Stimulated activated CD4-positive, alpha-beta T cell treated with anti-CD3 and anti-CD28 coated beads, Interleukin-1b, Interleukin-23, amount 100 ng/mL, for 1 hour (primary cell): ENCODE results near the gene SLCO6A1.
"Not testable (repeated sequence)": the region's sequence is repeated elsewhere in the genome, so short reads cannot be mapped to it uniquely, and the experiment has no call there.

ENCODE experiments used
- DNase-seq, 2 donors: peaks; one replicate each; pipeline ENCODE4 v3.0.0-alpha.2; 2020; ENCODE audit warnings: low read depth in 2 of 2

SLCO6A1 gene

DNA sequence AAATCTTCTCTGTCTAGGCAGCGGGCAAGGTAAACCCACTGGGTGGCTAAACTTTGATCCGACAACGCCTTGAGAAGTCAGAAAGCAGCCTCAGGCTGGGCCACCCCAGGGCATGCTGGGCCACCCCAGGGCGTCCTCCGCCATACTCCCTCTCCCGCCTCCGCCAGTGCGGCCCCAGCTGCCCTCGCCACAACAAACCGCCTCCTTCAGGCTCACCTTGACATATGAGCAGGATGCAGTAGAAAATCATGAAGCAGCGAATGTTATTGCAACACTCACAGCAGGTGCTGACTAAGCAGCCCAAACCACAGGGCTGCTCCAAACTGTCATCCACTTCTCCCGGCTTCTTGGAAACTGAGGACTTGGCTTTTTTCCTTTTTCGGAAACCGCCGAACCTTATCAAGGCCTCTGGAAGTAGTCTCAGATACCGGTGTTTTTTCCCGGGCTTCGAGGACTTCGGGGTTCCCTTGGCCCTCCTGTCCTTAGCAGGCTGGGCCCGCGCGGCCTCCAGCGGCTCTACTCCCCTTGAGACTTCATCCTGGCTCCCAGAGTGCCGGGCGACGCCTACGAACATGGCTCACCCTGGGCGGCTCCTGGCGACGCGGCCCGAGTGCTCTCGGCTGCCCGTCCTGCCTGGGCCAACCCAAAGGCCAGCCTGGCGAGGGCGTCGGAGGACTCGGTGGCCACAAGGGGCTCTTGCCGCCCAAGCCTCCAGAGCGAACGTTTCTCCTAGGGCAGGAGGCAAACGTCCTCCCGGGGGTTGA is at the start of gene SLCO6A1:
Gene SLCO6A1, minus strand, starts transcription at position 731 of the 764 bp plus-strand sequence. Its CDS starts 157 bp downstream, at position 574.
- DNase-seq: no peak

GRCh38 chr5:102547141-102548035 is 48.6 kb upstream of the SLCO6A1 start:
- DNase-seq: no peak

DNA sequence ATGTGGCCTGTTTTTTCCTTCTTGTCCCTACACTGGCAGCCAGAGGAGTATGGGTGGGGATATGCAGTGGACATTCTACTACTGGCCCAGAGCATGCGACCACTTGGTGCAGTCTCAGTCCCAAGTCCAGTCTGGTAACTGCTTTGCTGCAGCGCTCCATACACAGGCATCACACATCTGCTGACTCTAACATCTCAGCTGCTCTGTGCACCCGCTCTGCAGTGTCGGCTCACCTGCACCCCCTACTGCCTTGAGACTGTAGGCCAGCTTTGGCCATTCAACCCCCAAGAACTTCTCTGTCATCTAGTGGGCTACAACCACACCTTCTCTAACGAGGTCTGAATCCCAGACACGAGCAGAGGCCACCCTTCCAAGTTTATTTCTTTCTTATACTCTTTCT is 46.4 kb upstream of the SLCO6A1 start:
- DNase-seq: no peak

DNA sequence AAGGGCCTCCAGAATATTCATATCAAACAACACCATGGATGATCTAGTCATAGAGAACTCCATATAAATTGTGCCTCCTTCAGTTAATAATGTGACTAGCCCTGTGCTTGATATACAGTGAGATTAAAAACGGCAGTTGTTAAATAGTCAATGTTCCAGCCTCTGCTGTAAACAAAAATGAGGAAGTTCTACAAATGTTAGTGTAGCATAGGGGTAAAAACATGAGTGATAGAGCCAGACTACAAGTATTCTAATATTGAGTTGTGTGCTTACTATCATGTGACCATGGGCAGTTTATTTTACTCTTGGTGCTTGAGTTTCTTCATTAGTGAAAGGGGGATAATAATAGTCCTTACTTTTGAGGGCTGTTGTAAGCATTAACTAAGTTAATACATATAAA is 43.3 kb upstream of the SLCO6A1 start:
- no peak for DNase-seq

DNA sequence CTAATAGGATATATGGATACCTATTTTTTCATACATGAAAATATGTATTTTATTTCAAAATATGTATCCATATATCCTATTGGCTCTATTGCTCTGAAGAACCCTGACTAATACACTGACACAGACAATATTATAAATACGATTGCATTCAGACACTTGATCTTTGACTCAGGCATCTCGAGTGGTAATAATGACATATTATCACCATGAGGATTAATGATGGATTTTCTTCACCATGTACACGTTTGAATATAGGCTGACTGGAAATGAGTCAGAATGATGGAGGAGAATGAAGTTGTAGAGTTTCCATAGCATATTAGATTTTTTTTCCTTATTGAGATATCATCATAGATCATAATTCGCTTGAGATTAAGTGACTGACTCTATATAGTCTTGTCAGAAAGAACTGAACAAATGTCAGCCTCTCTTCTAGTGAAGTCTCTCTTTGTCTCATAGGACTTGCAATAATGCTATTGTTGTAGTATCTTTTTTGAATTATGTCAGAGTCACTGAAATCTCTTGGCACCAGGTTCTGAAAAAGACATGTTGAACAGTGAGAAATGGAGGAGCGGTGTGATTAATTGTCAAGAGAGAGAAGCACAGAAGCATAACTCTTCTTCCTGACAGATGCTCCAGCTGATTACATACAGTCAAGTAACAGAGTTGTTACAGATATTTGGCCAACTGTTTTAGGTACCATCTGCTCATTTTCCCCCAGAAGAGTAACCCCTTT is 41.4 kb upstream of the SLCO6A1 start:
- no peak for DNase-seq

GRCh38 chr5:102539562-102539961 is 40.8 kb upstream of the SLCO6A1 start:
- DNase-seq: no peak

DNA sequence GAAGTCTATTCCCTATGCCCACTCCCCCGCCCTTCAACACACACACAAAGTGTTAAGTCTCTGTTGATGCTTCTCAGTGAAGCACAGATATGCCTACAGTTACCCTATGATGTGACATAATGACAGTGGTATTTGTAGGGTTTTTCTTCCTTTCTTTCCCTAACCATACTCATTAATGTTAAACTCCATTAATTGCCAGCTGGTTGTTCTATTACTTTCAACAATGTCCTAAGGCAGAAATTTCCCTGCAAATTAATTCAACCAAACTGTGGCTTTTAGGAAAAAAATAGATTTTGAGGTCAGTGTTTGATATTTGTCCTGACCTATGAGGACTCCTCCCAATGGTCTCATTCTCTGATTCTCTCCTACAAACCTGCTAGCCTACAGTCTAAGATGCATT is 38.2 kb upstream of the SLCO6A1 start:
- DNase-seq: no peak

DNA sequence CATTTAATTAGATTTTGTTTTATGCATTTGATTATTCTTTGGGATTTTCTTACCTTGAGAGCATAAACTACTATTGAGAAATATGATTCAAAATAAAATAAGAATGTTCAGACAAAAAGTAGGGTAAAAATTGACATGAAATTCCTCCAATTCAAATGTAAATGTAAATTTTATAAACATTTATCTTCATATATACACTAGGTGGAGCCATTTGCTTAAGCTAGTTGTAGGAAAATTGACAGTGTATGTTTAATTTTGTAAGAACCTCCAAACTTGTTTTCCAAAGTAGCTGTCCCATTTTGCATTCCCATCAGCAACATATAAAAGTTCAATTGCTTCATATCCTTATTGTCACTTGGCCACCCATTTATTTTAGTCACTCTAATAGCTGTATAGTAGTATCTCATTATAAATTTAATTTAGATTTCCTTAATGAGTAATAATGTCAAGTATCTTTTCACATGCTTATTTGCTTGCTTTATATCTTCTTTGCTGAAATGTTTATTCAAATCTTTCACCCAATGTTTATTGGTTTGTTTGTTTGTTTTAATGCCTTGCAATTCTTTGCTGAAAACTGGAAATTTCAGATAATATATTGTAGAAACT is 37.6 kb upstream of the SLCO6A1 start:
- no peak for DNase-seq

GRCh38 chr5:102532123-102532522 is 33.3 kb upstream of the SLCO6A1 start:
- DNase-seq: no peak

- DNase-seq: no peak
Observed at GRCh38 chr5:102531506-102531905, 32.7 kb upstream of the SLCO6A1 start.

DNA sequence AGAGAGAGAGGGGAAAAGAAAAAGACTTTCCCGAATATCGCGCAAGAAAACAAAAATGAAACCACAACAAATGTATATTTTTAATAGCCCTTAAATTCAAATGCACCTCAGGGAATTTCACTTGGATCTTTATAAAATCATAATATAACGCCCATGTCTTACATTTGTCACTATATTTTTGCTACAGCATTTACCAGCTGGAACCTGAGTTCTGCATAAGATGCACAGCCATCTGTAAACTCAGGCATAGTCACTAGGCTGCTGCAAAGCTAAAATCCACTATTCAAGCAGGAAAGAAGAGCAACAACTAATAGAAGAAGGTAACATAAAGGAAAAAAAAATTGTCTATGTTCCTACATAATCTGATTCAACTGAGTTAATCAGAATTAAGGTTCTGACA is 30.6 kb upstream of the SLCO6A1 start:
- DNase-seq: no peak

GRCh38 chr5:102529031-102529430 is 30.2 kb upstream of the SLCO6A1 start:
- DNase-seq: no peak

DNA sequence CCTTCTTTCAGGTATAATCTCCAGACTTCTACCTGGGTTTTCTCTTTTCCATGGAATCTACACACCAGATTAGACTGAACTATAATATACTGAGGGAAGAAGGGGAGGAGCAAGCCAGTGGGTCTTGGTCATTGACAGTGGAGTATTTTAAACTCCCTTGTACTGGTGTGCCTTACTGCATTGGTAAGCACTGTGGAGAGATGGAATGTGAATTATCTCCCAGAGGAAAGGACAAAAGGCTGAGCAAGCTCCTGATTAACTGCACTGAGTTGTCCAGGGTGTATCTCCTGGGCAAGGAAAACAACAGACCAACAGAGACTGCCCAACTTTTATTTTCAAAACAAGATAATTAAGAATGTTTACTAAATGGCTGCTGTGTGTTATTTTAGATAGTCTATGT is 29.8 kb upstream of the SLCO6A1 start:
- DNase-seq: no peak

GRCh38 chr5:102527547-102527946 is 28.7 kb upstream of the SLCO6A1 start:
- no peak for DNase-seq

- no peak for DNase-seq
Observed at GRCh38 chr5:102523541-102524175, 24.9 kb upstream of the SLCO6A1 start.

DNA sequence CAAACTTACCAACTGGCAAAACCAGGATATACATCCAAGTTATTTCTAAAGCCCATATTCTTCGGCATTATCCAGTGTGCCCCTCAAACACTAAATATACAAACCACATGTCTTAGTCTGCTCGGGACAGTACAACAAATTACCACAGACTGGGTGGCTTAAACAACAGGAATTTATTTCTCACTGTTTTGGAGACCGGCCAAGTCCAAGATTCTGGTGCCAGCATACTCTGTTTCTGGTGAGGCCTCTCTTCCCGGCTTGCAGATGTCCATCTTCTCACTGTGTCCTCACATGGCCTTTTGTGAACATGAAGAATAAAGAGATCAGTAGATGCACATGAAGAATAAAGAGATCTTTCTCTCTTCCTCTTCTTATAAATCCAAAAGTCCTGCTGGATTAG is 12.9 kb upstream of the SLCO6A1 start:
- DNase-seq: no peak

- not testable (repeated sequence) for DNase-seq
Observed at GRCh38 chr5:102491261-102491914, 7.4 kb downstream of the SLCO6A1 start.

DNA sequence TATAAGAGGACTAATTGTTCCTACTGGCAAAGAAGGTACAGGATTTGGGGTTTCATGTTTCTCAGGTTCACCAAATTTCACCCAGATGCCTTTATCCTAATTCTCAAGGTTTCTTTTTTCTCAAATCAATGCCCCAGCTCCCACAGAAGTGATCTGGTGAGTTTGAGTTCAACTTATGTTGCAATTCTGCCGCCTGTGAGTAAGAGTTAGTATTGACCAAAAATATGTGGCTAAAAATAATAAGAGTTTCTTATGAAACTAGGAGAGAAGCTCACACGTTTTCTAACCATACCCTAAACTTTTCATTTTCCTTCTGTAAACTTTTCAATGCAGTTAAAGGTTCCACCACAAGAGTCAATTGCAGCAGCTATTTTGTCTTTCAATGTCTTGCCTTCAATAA is 15.1 kb downstream of the SLCO6A1 start:
- DNase-seq: no peak

- no peak for DNase-seq
Observed at GRCh38 chr5:102481054-102481715, 17.6 kb downstream of the SLCO6A1 start.

DNA sequence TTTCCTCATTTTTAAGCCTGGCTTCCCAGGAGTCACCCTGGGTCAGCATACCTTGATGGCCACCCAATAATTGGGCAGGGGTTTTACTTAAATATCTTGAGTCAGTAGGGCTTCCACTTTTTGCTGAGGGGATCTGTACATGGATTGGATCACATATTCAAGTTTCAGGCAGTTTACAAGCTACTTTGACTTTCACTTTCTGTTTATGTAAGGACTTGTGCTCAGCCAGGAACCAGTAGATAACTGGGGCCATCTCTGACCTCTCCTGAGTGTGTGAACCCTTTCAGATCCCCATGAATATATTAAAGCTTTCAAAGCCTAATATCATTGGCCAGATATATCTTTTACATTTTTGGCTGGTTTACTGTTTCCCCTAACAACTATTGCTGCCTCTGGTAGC is 45.1 kb downstream of the SLCO6A1 start:
- no peak for DNase-seq
